GM18870 (cell line): Measurements from ENCODE around the gene ALOXE3.
"Not testable (repeated sequence)": the region's sequence is repeated elsewhere in the genome, so short reads cannot be mapped to it uniquely, and the experiment has no call there.

Source experiments
- ATAC-seq: cut with Tn5 transposase; IDR thresholded peaks from one replicate; pipeline ENCODE4 v1.9.1; 2021; ENCODE audit warnings: moderate library complexity; ENCODE audit not compliant: unreplicated experiment

Gene ALOXE3

DNA sequence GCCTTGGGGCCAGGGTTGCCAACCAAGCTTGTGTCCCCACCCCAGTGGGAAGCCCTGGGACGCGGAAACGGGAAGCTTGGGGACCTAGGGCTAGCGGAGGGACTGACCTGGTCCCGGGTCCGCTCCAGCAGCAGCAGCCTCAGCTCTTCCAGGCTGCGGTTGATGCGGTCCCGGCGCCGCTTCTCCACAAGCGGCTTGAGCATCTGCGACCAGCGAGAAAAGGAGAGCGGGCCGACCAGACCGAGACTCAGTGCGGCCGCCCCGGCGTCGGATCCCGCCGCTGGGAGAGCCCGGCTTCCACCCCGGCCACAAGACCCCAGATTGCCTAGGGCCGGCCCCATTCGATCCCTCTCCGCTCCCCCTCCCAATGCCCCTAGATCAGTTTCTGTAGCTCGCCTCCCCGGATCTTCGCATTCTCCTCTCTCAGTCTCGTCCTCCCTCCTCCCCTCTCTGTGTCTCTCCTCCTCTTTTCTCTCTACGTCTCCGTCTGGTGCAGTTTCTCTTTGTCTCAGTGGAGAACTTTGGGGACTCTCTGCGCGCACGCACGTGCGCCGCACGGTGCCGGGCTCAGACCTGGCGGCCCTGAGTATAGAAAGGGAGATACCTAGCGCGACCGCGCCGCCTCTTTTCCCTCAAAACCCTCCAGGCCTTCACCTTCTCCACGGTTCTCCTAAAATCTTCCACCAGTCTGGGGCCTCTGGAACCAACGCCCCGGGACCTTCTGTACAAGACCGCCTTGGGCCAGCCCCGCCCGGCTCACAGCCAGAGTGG, 4.8 kb upstream of the ALOXE3 start:
- ATAC-seq = no peak

DNA sequence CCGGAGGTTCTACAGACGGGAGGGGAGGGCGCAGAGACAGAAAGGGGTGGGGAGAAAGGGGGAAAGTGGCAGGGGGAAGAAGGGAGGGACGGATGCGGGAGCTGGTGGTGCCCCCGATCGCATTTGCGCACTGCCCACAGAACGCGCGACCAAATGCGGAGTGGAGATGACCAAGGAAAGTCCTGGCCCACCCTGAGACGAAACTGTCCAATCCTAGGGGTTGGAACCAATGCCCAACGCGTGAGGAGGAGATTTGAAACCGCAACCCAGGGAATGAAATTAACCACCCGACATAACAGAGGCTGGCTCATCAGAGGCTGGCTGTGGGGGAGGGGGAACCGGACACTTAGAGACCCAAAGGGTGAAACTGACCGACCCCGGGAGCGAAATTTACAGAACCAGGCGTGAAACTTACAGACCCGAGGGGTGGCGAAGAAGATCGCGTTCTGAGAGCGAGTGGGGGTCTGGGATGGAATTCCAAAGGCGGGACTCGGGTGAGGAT, 4.2 kb upstream of the ALOXE3 start:
- ATAC-seq = no peak

DNA sequence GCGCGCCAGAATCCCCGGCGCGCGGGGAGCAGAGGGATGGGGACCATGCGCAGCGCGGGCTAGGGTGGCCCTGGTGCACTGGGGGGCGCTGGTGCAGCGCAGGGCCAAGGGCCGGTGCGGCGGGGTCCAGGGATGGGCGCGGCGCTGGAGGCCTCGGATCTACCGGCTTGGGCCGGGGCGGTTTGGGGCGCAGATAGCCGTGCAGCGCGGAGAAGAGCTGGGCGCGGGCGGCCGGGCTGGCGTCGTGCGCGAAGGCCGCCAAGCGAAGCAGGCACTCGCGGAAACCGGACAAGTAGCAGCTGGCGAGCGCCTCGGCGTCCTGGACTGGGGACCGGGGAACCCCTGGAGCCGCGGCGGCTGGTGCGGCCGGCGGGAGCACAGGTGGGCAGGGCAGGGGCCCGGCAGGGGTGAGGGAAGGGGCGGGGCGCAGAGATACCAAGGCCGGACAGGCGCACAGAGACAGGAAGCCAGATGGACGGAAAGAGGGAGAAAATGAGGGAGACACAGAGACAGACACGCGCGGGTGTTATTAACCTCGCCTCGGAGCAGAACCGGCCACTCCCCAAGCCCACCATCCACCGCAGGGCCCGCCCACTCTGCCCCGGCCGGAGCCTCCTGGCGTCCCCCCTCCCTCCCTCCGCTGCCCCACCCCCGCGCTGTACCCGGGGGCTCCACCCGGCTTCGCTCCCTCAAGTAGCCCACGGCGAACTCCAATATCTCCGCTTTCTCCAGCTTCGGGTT, 3.5 kb upstream of the ALOXE3 start:
- ATAC-seq = no peak

DNA sequence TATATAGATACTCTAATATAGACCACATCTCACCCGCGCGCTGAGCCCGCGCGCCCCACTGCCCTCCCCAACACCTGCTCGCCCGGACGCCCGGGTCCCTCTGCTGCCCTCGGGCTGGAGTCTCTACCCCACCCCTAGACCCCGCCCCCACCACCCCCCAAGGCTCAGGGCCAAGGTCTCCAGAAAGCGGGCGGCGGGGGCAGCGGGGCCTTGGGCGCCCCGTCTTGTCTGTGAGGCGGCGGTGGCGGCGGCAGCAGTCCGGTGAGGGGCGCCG, 3.0 kb upstream of the ALOXE3 start:
- no peak for ATAC-seq

DNA sequence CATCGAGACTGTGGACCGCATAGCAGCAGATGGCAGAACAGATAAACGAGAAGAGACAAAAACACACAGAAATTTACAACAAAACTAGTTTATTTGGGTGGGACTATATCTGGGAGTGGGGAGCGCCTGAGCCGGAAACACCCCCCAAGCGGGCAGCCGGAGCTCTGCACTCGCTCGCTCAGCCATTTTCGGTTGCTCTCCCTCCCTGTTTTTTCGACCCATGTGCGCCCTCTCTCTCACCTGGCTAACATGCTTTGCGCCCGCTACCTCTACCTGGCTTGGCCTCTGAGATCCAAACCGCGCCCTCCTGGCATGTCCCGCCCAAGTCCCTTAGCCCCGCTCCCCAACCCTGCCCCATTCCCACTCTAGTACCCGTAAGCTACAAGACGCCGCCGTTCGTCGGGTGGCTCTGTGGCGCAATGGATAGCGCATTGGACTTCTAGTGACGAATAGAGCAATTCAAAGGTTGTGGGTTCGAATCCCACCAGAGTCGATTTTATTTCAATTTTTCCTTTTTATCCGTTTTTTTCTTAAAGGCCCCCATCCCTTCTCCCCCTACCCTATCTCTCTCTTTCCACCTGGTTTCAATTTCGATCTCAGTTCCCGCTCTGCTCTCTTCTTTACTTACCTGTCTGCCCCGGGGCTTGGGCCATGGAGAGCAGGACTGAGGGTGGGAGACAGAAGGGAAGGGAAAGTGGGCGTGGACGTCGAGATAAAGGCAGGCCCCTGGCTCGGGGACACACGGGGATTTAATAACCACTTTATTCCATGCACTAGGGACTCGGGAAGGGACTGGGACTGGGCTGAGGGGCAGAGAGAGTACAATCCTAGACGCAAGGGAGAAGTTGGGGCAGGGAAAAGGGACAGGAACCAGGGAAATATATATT, 2.4 kb upstream of the ALOXE3 start:
- no peak for ATAC-seq

DNA sequence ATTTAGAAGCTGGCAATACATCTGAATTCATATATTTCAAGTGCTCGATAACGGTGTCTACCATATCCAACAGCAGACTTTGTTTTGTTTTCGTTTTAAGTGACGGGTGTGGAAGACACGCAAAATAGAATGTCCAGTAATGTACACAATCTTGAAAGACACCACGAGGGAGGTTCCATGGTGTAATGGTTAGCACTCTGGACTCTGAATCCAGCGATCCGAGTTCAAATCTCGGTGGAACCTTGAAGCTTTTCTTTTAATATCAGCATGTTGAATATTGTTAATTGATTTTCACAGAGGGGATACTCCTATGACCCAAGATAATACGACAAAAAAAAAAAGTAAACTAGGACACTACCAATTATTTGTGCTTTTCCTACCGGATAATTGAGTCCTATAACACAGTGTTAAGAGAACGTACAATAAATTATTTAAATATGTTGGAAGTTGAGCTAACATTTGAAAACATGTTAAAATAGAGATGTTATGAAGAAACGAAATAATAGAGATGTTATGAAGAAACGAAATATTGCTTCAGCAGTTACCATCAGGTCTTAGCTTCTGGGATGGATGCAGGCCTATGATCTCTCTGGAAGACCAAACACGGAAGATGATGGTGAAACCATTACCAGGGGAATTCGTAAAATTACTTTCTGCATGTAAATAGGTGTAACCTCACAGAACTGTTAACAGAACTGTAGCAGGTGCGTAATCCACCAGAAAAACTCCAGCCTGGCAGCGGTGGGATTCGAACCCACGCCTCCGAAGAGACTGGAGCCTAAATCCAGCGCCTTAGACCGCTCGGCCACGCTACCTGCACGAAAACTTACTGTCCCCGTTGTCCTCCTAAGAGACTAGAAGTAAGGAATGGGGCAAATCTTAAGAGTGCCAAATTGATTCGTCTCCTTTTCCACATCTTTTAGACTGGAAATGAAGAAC, 1.5 kb upstream of the ALOXE3 start:
- peak; percentile 52 for ATAC-seq

DNA sequence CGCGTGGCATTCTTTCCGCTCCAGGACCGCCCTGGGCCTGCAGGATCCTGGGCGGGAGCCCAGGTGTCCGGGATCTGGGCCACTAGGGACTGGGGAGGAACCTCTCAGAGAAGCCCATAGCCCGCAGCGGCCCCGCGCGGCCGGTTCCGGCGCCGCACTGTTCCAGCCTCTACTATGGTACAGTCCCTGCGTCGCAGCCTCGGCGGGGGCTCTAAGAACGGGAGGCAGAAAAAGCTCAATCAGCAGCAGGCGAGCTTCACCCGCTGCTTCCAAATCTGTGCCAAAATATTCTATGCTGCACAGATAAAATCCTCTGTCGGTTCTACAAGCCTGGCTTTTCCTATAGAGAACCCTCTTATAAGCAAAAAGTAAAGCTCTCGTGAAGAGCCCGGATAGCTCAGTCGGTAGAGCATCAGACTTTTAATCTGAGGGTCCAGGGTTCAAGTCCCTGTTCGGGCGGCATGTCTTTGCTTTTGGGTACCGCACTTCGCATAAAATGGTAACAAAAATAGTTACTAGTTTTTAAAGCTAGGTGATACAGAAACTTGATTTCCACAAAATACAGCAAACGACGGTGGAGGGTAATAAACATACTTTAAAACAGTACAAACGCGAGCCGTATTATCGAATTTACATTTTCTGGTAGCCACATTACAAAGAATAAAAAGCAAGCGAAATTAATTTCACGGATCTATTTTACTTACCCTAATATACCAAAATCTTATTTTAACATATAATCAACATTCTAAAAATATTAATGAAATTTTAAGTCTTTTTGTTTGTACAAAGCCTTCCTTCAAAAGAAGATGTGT, 661 bp upstream of the ALOXE3 start:
- ATAC-seq = no peak

DNA sequence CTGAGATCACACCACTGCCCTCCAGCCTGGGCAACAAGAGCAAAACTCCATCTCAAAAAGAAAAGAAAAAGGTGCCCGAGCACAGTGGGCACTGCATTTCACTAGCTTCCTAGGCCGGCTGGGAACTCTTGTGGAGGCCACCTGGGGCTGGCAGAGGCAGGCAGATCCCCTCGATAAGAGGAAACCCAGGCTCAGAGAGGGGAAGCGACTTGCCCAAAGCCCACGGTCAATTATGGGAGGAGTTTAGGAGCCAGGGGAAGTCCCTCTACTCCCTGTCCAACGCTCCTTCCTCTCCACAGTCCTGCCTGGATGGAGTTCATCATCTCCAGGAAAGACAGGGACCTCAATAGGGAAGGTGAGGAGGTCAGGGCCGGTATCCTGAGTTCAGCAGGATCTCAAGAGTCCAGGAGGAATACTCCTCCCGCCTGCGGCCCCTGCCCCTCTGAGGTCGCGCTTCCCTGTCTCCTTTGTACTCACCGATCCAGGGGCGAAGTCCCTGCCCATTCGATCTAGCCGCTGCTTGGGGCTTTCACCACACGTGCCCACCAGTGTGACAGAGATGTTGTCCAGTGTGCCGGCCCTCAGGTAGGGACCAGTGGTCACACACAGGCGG, 841 bp downstream of the ALOXE3 start:
- ATAC-seq = no peak

DNA sequence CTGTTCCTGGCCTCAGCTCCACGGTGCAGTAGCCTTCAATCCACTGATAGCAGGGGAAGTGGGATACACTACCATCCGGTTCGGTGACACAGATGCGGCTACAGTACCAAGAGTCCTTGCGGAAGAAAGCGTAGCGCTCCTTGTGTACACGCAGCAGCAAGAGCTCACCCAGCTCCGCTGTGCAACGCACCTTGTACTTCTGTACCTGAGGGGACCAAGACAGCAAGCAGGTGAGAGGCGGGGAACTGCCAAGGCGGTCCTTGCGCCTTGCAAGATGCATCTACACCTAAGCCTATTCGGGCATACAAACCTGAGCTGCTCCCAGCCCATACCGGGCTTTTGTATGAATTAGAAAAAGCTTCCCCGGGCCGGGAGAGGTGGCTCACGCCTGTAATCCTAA, 1.5 kb downstream of the ALOXE3 start:
- no peak for ATAC-seq

DNA sequence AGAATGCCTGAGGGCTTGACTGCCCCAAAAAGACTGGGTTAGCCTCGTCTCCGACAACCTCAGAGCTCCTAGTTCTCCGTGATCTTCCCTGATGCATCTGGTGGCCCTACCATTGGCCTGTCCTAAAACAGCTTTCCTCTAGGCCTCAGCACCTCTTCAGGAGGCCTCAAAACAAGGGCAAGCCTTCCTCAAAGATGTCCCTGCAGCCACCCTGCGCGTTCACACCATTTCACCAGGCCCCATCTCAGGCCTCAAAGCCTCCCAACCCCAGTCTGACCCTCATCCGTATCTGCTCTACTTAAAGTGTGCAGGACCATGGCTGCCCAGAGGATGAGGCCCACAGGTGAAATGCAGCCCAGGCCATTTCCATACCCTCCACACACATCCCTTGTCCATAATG, 7.4 kb downstream of the ALOXE3 start:
- no peak for ATAC-seq

DNA sequence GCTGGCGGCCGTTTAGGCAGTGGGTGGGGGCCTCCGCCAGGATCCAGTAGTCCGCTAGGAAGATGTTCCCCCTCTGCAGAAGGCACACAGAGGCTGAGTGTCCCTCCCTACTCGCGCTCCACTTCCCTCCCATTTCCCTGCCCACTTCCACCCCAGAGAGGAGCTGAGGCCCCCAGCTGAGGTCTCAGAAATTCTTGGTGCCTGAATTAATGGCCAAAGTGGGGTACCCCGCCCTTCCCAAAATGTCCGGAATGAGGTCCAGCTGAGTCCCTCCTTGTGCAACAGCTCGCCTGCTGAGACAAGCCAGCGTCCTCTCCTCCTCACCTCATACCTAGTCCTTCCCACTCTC, 7.9 kb downstream of the ALOXE3 start:
- ATAC-seq = no peak

DNA sequence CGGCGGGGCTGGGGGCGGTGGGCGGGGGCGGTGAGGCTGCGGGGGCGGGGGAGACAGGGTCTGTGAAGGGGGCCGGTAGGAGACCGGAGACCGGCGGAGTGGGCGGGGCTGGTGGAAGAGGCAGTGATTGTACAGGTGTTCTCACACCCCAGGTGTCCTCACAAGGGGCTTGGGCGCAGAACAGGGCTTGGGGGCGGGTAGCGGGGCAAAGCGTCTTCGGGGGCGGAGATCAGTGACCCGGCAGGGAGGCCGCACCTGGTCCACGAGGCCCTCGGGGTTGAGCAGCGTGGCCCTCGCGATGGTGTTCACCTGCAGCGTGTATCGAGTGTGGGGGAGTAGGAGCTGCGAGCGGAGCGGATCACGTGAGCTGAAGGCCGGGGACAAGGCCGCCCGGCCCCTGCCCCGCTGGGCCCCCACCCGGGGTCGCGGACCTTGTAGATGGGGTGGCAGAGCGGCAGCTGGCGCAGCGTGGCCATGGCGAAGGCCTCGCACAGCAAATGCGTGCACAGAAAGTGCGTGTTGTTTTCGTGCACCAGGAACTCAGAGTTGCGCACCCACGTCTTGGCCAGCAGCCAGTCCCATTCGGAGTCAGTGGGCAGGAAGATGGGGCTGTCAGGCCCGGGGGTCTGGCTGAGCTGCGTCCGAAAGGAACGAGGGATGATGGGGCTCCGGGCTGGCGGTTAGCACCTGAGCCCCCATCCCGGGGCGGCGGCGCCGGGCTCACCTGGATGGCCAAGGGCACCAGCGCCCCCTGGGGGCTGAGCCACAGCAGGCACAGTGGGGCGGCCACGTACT, 8.5 kb downstream of the ALOXE3 start:
- no peak for ATAC-seq

DNA sequence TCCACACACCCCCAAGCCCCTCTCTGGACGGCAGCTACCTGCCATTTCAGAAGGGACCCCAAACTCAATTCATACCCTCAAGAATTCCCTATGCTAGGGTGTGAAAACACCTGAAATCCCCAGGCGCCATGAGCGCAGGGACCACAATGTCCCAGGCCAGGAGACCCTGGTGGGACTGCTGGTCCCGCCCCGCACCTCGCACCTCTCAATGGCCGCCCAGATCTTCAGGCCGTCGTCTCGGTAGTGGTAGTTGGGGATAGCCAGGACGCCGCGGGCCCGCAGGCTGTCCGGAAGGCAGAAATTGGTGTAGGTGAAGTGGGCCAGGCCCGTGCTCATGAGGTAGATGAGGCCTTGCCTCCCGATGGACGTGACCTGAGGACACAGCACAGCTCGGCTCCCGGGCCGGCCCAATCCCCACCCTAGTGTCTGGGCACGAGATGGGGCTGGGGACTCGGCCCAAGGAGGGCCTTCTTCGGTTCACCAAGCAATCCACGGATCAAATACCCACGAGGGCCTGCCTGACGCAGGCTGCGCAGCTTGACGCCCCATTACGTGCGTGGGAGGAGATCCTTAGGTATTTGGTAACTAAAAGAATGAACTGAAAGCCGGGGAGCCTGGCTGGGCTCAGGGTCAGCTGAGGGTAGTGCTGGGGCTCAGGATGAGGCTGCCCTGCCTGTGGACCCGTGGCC, 9.2 kb downstream of the ALOXE3 start:
- ATAC-seq = no peak

DNA sequence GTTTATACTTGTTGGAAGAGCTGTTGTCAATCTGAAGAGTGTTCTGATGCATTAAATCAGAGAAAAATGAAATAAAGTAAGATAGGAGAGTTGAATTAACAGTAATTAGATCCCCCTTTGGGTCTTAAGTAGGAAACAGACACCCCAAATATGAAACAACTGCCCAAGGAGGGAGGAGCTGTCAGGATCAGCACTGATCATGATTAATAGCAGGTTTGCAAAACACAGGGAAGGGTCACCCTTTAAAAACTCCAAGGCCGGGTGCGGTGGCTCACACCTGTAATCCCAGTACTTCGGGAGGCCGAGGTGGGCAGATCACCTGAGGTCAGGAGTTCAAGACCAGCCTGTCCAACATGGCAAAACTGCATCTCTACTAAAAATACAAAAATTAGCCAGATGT, 11.3 kb downstream of the ALOXE3 start:
- not testable (repeated sequence) for ATAC-seq

DNA sequence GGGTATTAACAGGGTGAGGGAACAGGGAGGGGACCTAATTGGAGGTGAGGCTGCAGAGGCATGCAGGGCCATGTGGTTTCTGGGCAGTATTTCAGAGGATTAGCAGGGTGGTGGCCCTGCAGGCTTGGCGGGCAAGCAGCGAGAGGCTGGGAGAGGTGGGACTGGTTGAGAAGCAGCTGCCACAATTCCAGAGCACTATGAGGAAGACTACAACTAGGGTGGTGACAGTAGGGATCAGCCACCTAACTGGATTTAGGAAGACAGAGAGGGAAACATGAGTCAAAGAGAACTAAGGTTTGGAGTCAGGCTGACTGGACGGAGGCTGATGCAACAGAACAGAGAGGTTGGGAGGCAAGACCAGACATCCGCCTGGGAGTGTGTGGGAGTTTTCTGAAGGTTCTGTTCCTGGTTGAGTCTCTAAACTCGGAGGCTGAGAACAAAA, 12.3 kb downstream of the ALOXE3 start:
- ATAC-seq = no peak

DNA sequence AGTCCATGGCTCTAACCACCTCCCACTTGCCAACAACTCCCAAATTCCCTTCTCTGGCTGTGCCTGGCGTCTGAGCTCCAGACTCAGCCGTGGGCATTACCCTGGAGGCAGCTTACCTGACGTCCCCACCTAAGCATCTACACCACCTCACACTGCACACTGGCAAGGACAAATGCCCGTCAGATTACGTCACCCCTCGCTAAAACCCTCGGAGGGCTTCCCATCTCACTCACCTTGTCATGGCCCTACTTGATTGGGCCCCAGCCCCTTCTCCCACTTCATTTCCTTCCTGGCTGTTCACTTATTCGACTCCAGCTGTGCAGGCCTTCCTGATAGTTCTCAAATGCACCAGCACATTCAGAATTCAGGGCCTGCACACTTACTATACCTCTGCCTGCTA, 13.4 kb downstream of the ALOXE3 start:
- ATAC-seq = no peak

DNA sequence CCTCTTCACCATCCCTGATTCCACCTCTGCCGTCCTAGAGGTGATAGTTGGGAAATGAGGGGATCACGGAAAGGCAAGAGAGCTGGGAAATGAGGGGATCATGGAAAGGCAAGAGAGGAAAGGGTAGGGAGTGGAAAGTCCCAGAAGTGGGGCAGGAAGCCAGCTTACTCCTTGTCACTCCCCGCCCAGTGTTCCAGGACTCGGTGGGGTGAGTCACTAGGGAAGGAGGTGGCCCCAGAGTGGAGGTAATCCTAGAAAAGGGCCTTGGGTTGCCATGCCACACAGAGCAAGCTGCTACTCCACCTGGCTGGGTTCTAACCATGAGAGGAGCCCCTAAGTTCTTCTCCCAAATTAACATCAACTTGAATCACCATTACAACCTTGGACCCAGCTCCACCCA, 14.8 kb downstream of the ALOXE3 start:
- no peak for ATAC-seq

DNA sequence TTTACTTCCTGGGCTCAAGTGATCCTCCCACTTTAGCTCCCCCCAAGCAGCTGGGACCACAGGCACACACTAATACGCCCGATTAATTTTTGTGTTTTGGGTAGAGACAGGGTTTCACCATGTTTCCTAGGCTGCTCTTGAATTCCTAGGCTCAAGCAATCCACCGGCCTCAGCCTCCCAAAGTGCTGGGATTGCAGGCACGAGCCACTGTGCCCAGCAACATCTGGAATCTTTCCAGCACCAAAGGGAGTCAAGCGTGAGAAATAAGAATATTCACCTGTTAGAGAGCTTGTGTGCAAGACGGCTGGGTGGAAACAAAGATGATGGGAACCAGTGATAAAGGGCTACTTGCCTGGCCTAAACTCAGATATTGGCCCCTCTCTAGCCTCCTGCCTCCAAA, 16.6 kb downstream of the ALOXE3 start:
- no peak for ATAC-seq
